DMS79 (cell line): ENCODE results near the gene PAX7.
"Not testable (repeated sequence)": the region's sequence is repeated elsewhere in the genome, so short reads cannot be mapped to it uniquely, and the experiment has no call there.

Experiments used
- DNase-seq: peaks from one replicate; lab custom pipeline; 2025; lab: John Stamatoyannopoulos, UW

The PAX7 gene

DNA sequence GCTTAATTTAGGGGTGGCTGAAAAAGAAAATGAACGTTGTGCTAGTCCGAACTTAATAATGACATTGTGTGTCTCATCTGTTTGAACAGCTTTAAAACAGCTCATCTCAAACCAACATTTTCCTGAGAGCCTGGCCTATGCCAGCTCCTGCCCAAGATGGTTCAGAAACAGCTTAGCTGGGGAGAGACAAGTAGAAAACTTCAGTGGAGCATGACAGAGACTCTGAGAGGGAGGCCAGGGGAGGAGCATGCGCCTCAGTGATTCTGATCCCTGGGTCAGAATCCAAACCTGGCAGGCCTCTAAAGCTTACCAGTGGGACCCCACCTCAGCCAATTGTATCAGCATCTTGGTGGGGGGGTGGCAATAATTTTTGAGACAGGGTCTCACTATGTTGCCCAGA, 129.5 kb downstream of the PAX7 start:
- no peak for DNase-seq

DNA sequence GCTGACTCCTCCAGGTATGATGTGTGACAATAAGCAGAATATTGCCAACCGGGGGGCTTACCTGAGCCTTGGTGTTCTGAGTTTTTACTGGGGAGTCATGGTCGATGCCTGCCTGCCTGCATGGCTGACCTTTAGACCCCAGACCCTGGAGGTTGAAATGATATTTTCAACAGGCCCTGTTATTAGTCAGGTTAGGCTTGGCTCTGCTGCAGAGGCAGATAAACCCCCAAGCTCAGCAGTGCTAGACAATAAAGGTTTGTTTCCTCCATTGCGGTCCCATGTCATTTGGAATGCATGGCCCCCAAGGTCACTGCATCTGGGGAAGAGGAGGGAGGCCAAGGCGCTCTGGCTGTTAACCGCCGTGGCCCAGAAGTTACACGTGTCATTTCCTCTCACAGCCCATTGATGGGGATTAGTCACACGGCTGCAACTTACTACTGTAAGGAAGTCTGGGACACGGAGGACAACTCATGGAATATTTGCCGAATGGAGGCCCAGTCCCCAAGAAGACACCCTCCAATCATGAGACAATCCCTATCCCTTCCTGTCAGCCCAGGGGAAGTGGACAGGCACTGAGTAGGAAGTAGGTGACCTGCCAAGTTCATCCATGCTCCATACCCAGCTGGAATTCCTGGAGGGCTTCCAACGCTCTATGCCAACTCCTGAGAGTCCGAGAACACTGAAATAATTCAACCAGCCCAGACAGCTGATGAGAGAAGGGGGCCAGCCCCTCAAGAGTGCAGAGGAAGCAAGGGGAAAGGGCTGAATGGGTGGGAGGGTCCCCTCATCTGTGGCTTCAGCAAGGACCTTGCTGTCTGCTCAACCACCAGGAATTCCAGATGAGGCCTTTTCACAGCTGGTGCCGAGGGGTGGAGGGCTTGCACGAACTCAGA, 131.5 kb downstream of the PAX7 start:
- no peak for DNase-seq

DNA sequence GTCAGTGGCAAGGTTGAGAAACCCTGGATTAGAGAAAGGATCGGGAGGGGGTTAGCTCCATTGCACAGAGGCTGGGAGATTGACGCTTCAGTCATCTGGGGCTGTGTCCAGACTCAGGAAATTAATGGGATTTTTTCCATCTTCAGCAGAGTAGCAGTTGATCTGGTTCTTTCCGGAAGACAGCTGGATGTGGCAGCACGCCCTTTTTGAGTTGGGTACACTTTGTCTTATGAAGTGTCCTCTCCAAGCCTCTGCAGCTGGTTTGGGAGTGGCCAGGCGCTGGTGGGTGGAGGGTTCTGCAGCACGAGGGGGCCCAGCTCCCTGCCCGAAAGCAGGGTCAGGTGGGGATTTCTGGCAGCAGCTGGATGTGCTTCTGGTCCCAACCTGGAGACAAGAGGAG, 133.7 kb downstream of the PAX7 start:
- peak; percentile 32 for DNase-seq

DNA sequence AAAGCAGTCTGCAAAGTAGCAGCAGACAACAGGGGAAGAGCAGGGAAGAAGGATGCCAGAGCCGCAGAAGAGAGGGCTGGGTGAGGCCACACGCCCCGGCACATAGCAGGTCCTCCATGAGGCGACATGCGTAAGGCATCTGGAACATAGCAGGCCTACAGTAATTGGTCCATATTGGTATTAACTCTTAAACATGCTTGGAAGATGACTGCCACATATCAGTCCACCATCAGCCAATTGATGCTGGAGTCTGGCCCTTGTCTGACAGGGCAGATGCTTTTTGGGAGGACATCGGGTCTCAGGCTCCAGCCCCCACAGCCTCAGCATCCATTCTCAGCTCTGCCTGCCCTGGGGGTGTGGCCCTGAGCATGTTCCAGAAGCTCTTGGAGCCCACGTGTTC, 135.1 kb downstream of the PAX7 start:
- DNase-seq = no peak

DNA sequence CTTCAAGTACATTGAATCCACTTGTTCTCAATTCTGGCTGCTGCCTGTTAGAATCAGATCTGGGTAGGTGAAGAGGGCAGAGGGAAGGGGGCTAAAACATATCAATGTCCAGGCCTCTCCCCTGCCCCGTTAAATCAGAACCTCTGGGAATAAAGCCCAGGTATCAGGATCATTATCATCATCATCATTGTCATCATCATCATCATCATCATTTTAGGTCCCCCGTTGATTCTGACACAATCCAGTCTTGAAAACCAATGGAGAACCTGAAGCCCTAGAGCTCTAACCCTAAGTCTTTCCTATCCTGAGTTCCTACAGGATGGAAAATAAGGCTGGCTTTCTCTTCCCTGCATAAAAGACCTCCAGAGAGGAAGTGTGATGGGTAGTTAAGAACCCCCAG, 135.7 kb downstream of the PAX7 start:
- no peak for DNase-seq

DNA sequence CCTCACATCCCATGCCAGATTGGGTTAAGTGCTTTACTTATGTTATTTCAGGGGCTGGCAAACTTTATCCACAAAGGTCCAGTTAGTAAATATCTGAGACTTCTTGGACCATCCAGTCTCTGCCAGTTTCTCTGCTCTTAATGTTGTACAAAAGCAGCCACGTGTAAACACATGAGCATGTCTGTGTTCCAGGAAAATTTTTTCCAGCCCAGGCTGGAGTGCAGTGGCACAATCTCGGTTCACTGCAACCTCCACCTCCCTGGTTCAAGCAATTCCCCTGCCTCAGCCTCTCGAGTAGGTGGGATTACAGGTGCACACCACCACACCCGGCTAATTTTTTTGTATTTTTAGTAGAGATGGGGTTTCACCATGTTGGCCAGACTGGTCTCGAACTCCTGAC, 136.9 kb downstream of the PAX7 start:
- not testable (repeated sequence) for DNase-seq

DNA sequence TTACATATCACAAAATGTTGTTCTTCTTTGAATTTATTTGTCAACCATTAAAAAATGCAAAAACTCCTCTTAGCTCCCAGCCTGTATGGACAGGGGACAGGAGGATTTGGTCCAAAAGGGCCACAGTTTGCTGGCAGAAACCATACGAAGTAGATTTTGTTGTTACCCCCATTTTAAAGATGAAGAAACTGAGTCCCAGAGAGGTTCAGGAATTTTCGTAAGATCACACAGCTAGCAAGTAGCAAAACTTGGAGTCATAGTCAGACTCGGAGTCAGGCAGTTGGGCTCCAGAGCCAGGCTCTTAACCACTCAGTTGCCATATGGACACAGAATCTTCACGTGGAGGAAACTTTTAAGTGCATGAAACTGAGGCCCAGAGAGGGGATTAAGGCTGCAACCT, 137.4 kb downstream of the PAX7 start:
- DNase-seq = no peak

DNA sequence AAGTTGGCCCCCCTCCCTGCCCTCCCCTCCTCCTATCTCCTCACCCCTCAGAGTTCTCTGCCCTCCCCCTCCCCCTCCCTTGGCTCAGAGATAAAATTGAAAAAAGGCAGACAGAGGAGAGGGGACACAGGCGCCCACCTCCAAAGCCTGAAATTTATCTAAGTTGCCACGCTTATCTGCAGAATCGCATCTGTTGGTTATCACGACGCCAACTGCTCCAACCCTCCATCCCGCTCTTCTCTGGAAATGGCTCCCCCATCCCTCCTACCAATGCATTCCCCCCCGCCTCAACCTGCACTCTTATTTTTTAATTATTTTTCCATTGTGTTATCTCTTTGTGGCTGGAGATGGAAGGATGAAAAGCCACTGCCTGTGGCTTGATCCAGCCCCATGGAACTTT, 138.5 kb downstream of the PAX7 start:
- DNase-seq = no peak

DNA sequence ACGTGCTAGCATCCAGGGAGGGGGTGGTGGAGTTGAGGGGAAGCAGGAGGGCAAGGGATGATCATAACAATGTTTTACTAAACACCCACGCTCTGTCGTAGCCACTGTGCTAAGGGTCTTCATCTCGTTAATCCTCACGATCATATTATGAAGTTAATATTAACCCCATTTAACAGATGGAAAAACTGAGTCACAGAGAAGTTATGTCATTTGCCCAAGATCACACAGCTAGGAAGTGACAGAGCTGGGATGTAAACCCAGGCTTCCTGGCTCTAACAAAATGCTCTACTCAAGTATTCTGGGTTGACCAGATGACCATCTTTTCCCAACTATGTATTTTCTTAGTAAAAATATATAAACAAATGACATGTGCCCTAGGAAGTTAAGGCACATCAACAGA, 140.2 kb downstream of the PAX7 start:
- no peak for DNase-seq

DNA sequence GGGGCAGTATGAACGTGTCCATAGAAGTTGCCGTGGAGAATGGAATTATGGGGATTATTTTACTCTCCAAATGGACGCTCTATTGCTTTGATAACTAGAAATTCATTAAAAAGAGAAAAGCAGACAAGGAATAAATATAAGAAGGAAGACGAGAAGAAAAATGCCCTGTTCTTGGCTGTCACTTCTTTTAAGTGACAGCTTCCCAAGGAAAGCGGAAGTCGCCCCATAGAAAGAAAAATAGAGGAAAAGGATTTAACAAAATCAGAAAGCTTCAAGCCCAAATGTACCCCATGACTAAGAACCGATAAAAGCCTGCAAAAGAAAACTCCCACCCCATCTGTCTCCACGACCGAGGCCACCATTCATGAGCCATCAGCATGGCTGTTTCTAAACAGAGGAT, 143.1 kb downstream of the PAX7 start:
- no peak for DNase-seq

DNA sequence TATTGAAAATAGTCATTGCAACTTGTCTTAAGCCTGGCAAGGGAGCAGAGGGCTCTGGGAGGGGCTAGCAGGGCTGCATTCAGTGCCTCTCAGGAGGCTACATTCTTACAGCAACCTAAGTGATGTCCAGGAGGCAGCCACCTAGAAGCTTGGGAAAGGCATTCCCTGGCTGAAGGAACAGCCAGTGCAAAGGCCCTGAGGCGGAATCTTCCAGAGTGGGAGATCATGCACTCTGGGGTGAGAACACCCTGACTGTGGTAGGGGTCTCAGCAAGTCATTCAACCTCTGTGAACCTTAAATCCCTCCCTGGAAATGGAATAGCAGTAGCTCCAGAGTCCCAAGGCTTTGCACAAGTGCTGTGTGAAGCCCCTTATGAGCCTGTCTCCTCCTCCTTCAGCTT, 144.7 kb downstream of the PAX7 start:
- no peak for DNase-seq

DNA sequence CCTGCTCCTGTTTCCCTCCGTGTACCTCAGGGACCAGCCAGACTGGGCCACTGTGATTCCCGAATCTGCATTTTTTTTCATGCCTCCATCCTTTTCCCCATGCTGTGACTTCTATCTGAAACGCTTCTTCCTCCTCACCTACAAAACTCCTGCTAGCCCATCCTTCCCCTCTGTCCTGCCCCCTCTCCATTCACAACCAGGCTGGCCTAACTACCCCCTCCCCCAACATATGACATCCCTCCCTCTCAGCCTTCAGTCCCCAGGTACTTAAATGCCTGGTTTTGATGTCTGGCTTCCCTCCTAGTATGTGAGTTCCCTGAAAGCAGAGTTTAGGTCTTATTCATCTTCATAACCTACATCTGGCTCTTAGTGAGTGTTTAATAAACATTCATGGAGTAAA, 146.1 kb downstream of the PAX7 start:
- no peak for DNase-seq

DNA sequence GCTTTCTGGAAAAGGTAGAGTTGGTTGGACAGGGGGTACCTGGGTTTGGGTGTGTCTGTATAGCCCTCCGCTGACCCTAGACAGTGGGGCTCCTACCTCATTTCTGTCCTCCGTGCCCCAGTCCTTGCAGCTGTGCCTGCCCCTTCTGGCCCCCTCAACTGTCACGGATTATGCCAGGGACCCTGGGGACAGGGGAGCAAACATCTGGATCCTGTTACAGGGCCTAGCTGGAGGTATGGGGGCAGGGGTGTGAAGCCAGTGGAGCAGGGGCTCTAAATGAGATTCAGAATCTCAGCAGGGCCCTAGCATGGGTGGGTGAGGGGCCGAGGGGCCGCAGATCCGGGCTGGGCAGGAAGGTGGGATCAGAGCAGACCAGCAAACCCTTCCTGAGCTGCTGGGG, 147.8 kb downstream of the PAX7 start:
- DNase-seq = no peak

DNA sequence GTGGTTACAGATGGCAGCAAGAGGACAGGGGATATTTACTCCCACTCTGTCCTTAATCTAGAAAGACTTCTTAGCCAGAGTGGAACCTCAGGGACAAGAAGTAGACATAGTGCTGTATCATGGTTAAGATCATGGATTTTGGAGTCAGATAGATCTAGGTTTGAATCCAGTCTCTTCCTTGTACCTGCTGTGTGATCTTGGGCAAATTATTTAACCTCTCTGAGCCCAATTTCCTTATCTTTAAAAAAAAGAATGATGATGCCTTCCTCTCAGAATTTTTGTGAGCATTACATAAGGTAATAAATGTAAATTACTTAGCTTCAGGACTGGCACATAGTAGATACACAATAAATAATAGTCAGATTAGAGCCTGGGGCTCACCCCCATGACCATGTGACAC, 150.4 kb downstream of the PAX7 start:
- no peak for DNase-seq

DNA sequence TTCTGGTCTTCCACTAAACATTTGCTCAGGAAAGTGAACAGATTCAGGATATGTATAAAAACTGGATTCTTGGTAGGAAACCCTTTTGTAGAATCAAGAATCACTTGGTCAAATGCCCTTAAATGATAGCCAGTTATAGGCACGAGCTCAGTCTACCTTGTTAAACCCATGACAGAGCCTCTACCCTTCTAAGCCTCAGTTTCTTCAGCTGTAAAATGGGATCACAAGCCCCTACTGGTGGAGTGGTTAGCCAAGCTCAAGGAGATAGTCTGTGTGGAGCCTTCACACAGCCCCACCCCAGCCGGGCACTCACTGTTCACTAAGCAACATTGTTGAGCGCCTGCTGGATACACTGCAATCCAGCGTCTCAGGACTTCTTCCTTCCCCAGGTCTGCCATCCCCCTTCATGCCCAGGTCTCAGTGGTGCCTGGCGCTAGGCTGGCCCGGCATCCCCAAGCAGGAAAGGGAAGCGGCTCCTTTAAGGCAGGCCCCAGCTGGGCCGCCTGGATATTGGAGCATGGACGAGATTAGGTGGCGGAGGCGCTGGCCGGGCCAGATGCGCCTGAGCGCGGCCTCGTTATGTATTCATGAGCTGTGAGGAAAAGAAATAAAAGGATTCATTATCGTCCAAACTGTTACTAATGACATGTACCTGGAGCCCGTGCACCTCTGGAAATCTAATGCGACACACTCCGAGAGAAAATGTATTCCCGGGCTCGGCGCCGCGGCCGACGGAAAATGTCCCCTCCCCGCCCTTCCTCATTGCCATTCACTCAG, 153.2 kb downstream of the PAX7 start:
- DNase-seq = no peak

DNA sequence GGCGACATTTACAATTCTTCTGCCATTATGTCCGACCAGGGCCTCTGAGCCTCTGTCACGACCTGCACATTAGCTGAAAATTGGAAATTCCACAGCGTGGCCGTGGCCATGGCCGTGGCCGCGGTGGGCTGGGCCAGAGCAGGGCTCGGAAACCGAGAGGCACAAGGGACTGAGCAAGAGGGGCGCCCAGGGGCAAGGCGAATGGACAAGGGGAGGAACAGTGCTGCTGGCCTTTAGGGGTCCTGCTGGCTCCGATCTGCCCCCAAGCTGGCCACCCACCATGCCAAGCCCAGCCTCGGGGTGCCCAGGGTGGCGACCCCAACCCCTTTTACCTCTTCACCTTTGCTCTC, 153.8 kb downstream of the PAX7 start:
- no peak for DNase-seq

DNA sequence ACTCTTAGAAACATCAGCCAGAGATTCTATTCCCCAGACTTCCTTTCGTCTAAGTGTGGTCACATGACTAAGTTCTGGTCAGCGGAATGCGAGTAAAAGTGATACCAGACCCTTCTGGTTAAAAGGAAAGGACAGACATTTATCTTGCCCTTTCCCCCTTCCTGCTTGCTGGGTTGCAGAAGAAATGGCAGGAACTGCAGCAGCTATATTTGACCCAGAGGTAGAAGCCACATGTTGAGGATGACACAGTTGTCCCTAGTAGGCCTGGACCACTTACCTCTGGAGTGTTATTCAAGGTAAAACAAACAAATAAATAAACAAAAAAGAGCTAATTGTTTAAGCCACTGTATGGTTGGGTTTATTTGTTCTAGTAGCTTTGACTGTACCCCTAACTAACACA, 155.5 kb downstream of the PAX7 start:
- DNase-seq = no peak

DNA sequence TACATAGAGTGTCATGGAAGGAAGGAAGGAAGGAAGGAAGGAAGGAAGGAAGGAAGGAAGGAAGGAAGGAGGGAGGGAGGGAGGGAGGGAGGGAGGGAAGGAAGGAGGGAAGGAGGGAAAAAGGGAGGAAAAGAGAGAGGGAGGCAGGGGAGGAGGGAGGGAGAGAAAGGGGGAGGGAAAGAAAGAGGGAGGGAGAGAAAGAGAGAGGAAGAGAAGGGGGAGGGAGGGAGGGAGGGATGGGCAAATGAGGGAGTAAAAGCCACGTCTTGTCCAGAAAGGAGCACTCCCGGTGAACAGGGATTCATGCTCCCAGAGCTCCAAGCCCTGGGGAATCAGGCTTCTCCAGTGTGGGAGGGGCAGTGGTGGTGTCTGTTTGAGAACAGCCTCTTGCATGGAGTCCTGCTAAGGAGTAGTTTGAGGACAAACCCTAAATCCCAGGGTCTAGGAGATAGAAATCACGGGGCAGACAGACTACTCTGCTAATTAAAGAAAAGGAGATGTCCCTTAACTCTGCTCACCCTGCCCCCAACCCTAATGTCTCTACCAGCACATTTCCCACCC, 157.3 kb downstream of the PAX7 start:
- no peak for DNase-seq

DNA sequence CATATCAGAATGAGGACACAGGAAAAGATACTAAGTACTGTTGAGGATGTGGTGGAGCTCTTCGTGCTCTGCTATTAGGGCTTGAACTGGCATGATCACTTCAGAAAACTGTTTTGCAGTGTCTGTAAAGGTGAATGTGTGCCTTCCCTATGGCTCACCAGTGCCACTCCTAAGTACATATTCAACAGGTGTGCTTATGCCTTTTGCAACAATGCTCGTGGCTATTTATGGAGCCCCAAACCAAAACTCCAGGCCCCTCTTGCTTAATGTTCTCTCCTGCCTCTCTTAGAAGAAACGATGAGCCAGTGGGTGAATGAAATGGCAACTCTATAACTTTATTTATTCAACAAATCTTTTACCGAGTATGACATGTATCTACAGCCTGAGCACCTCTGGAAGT, 158.6 kb downstream of the PAX7 start:
- DNase-seq = no peak

DNA sequence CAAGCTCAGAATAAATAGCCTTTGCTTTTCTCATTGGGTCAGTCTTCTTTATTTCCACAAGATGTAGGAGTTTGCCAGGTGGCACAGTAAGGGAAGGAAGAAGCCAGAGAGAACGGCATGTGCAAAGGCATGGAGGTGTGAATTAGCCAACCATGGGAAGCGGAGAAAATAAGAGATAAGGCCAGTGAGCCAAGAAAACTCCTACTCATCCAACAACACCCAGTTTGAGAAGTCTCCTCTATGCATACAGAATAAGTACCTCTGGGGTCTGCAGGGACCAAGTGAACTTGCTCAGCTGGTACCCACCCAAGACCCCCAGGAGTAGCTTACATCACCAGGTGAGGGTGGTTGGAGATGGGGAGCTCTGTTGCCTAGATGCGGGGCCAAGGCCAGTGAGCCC, 162.1 kb downstream of the PAX7 start:
- DNase-seq = no peak

DNA sequence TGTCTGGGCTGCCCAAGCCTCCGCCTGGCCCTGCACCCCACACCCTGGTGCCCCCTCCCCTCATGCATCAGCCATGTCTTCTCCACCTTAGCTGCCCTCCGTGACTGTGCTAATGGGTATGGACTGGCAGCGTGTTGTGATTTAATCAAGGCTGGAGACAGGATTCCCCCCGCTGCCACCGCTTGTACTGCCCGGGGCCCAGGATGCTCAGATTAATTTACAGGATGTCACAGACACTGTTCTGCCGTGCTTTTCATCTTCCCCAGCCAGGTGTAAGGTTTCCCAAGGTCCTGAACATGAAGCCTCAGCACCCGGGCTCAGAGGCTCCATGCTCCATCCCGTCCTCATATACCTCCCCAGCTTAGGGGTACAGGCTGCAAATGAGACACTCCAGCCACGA, 162.5 kb downstream of the PAX7 start:
- DNase-seq = no peak

DNA sequence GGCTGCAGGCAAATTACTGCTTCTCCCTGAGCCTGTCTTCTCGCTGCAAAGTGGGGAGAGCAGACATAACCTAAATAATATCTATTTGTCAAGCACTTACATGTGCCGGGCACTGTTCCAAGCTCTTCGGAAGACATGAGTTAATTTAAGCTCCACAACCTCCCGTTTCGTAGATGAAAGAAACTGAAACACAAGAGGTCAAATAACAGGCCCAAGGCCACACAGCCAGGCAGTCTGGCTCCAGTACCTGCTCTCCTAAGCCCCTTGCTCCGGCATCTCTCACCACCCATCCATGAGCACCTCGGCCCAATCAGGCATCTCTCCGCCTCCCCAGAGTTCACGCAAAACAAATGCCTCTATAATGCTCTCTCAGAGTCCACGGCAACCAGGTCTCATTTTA, 163.4 kb downstream of the PAX7 start:
- peak; percentile 22 for DNase-seq

DNA sequence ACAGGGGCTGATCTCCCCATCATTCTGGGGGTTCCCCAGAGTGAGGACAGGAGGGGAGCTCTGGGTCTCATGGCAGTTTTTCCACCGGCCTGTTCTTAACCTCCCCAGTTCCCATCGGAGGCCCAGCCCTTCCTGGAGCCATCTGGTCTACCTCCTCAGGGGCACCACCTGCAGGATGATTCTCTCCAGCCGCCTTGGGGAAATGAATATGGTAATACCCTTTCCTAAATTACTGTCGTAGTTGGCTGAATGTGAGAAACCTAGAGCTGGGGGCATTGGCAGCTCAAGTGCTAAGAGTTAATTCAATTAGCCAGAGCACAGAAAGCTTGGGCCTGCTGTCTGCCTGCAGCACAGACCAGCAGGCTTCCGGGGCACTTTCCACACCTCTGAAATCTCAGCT, 163.9 kb downstream of the PAX7 start:
- no peak for DNase-seq
